Measurements from ENCODE around the gene CDC42BPG.

The CDC42BPG gene

GRCh38 chr11:64870893-64871466, 26.5 kb upstream of the CDC42BPG start:
- Histone ChIP-seq H3K36me3 (ENCODE audit: control insufficient read depth in 2 of 2, insufficient read depth in 2 of 2, low read length in 2 of 2) (peaks cover 11 to 21% of the 10 kb centered on the region in 2 donors), H3K27ac (ENCODE audit: low read length) (peak overlapping the region; percentile 99), H3K4me3 (ENCODE audit: low read length in 2 of 2) (peak overlapping the region; percentile 31 to 58), H3K4me1 (ENCODE audit: control insufficient read depth, insufficient read depth, low read length) (peaks cover 88% of the 10 kb centered on the region), H3K9me3 (ENCODE audit: control insufficient read depth in 2 of 2, low read length in 2 of 2) (no peaks in the 10 kb centered on the region), H3K9ac (ENCODE audit: low read length in 2 of 2) (peak overlapping the region; percentile 31 to 69), H3K27me3 (ENCODE audit: control insufficient read depth in 1 of 2, insufficient read depth in 2 of 2, low read length in 2 of 2) (no peaks in the 10 kb centered on the region)

- Histone ChIP-seq H3K9me3 (ENCODE audit: control insufficient read depth in 2 of 2, low read length in 2 of 2) (no peaks in the 10 kb centered on the region), H3K9ac (ENCODE audit: low read length in 2 of 2) (peak overlapping the region; percentile 31 to 69), H3K27me3 (ENCODE audit: control insufficient read depth in 1 of 2, insufficient read depth in 2 of 2, low read length in 2 of 2) (no peaks in the 10 kb centered on the region), H3K27ac (ENCODE audit: low read length) (peak overlapping the region; percentile 99), H3K4me1 (ENCODE audit: control insufficient read depth, insufficient read depth, low read length) (peaks cover 86% of the 10 kb centered on the region), H3K36me3 (ENCODE audit: control insufficient read depth in 2 of 2, insufficient read depth in 2 of 2, low read length in 2 of 2) (peaks cover 11 to 21% of the 10 kb centered on the region in 2 donors), H3K4me3 (ENCODE audit: low read length in 2 of 2) (peak overlapping the region; percentile 31 to 58)
Measured at GRCh38 chr11:64870176-64870892, 25.9 kb upstream of the CDC42BPG start.

- H3K9ac ChIP-seq (ENCODE audit: low read length in 2 of 2) = peak overlapping the region; percentile 31 to 69
- peaks cover 11 to 21% of the 10 kb centered on the region in 2 donors for H3K36me3 ChIP-seq (ENCODE audit: control insufficient read depth in 2 of 2, insufficient read depth in 2 of 2, low read length in 2 of 2)
- H3K27ac ChIP-seq (ENCODE audit: low read length) = peak overlapping the region; percentile 99
- no peaks in the 10 kb centered on the region for H3K9me3 ChIP-seq (ENCODE audit: control insufficient read depth in 2 of 2, low read length in 2 of 2)
- peaks cover 86% of the 10 kb centered on the region for H3K4me1 ChIP-seq (ENCODE audit: control insufficient read depth, insufficient read depth, low read length)
- H3K4me3 ChIP-seq (ENCODE audit: low read length in 2 of 2) = peak overlapping the region; percentile 27 to 58
- H3K27me3 ChIP-seq (ENCODE audit: control insufficient read depth in 1 of 2, insufficient read depth in 2 of 2, low read length in 2 of 2) = no peaks in the 10 kb centered on the region
Measured at GRCh38 chr11:64869571-64870175, 25.2 kb upstream of the CDC42BPG start.

- H3K9me3 ChIP-seq (ENCODE audit: control insufficient read depth in 2 of 2, low read length in 2 of 2) = no peaks in the 10 kb centered on the region
- peaks cover 11 to 18% of the 10 kb centered on the region in 2 donors for H3K36me3 ChIP-seq (ENCODE audit: control insufficient read depth in 2 of 2, insufficient read depth in 2 of 2, low read length in 2 of 2)
- peak overlapping the region; percentile 31 to 36 for H3K9ac ChIP-seq (ENCODE audit: low read length in 2 of 2)
- peak overlapping the region in 1 of 2 donors; percentile 58 for H3K4me3 ChIP-seq (ENCODE audit: low read length in 2 of 2)
- H3K27me3 ChIP-seq (ENCODE audit: control insufficient read depth in 1 of 2, insufficient read depth in 2 of 2, low read length in 2 of 2) = no peaks in the 10 kb centered on the region
- H3K4me1 ChIP-seq (ENCODE audit: control insufficient read depth, insufficient read depth, low read length) = peaks cover 87% of the 10 kb centered on the region
- H3K27ac ChIP-seq (ENCODE audit: low read length) = peak overlapping the region; percentile 99
Measured at GRCh38 chr11:64868904-64869570, 24.6 kb upstream of the CDC42BPG start.

GRCh38 chr11:64867748-64868462, 23.5 kb upstream of the CDC42BPG start:
- Histone ChIP-seq H3K27me3 (ENCODE audit: control insufficient read depth in 1 of 2, insufficient read depth in 2 of 2, low read length in 2 of 2) (no peaks in the 10 kb centered on the region), H3K27ac (ENCODE audit: low read length) (peak overlapping the region; percentile 99), H3K36me3 (ENCODE audit: control insufficient read depth in 2 of 2, insufficient read depth in 2 of 2, low read length in 2 of 2) (peaks cover 5 to 12% of the 10 kb centered on the region in 2 donors), H3K4me1 (ENCODE audit: control insufficient read depth, insufficient read depth, low read length) (peaks cover 92% of the 10 kb centered on the region), H3K4me3 (ENCODE audit: low read length in 2 of 2) (peak overlapping the region in 1 of 2 donors; percentile 58), H3K9ac (ENCODE audit: low read length in 2 of 2) (no peak overlapping the region), H3K9me3 (ENCODE audit: control insufficient read depth in 2 of 2, low read length in 2 of 2) (no peaks in the 10 kb centered on the region)

DNA sequence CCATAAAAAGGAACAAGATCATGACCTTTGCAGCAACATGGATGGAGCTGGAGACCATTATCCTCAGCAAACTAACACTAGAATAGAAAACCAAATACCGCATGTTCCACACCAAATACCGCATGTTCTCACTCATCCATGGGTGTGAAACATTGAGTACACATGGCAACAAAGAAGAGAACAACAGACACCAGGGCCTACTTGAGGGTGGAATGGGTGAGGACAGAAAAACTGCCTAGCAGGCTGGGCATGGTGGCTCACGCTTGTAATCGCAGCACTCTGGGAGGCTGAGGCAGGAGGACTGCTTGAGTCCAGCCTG, 21.7 kb upstream of the CDC42BPG start:
- Histone ChIP-seq H3K4me1 (ENCODE audit: control insufficient read depth, insufficient read depth, low read length) (peaks cover 90% of the 10 kb centered on the region), H3K27ac (ENCODE audit: low read length) (peak overlapping the region; percentile 99), H3K4me3 (ENCODE audit: low read length in 2 of 2) (no peak overlapping the region), H3K9ac (ENCODE audit: low read length in 2 of 2) (no peak overlapping the region), H3K27me3 (ENCODE audit: control insufficient read depth in 1 of 2, insufficient read depth in 2 of 2, low read length in 2 of 2) (no peaks in the 10 kb centered on the region), H3K9me3 (ENCODE audit: control insufficient read depth in 2 of 2, low read length in 2 of 2) (peaks cover 0 to 2% of the 10 kb centered on the region in 2 donors), H3K36me3 (ENCODE audit: control insufficient read depth in 2 of 2, insufficient read depth in 2 of 2, low read length in 2 of 2) (no peaks in the 10 kb centered on the region)

DNA sequence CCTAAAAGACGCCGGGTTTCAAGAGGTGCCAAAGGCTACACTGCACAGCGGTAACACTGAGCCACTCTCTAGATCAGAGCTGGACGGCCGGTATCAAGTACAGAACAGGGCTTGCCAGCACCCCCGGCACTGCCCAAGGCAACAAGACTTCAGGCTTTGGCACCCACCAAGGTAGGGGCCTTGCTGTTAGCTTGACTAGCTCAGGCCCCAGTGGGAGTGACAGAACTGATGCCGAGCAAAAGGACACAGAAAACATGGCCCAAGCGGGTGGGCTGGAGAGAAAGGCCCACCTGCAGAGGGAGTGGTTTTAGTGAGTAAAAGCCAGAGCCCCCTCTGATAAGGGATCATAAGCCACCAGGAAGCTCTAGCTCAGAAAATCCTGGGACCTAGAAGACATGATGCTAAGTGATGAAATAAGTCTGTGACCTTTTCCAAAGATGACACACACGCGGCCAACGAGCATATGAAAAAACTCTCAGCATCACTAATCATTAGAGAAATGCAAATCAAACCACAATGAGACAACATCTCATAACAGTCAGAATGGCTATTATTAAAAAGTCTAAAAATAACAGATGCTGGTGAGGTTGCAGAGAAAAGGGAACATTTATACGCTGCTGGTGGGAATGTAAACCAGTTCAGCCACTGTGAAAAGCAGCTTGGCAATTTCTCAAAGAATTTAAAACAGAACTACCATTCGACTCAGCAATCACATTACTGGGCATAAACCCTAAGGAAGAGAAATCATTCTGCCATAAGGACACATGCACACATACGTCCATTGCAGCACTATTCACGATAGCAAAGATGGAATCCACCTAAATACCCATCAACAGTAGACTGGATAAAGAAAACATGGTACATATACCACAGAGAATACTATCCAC, 21.1 kb upstream of the CDC42BPG start:
- H3K9me3 ChIP-seq (ENCODE audit: control insufficient read depth in 2 of 2, low read length in 2 of 2) = peaks cover 0 to 3% of the 10 kb centered on the region in 2 donors
- H3K36me3 ChIP-seq (ENCODE audit: control insufficient read depth in 2 of 2, insufficient read depth in 2 of 2, low read length in 2 of 2) = no peaks in the 10 kb centered on the region
- peak overlapping the region; percentile 79 to 88 for H3K9ac ChIP-seq (ENCODE audit: low read length in 2 of 2)
- H3K4me3 ChIP-seq (ENCODE audit: low read length in 2 of 2) = peak overlapping the region; percentile 31 to 64
- no peaks in the 10 kb centered on the region for H3K27me3 ChIP-seq (ENCODE audit: control insufficient read depth in 1 of 2, insufficient read depth in 2 of 2, low read length in 2 of 2)
- H3K27ac ChIP-seq (ENCODE audit: low read length) = peak overlapping the region; percentile 99
- H3K4me1 ChIP-seq (ENCODE audit: control insufficient read depth, insufficient read depth, low read length) = peaks cover 86% of the 10 kb centered on the region

DNA sequence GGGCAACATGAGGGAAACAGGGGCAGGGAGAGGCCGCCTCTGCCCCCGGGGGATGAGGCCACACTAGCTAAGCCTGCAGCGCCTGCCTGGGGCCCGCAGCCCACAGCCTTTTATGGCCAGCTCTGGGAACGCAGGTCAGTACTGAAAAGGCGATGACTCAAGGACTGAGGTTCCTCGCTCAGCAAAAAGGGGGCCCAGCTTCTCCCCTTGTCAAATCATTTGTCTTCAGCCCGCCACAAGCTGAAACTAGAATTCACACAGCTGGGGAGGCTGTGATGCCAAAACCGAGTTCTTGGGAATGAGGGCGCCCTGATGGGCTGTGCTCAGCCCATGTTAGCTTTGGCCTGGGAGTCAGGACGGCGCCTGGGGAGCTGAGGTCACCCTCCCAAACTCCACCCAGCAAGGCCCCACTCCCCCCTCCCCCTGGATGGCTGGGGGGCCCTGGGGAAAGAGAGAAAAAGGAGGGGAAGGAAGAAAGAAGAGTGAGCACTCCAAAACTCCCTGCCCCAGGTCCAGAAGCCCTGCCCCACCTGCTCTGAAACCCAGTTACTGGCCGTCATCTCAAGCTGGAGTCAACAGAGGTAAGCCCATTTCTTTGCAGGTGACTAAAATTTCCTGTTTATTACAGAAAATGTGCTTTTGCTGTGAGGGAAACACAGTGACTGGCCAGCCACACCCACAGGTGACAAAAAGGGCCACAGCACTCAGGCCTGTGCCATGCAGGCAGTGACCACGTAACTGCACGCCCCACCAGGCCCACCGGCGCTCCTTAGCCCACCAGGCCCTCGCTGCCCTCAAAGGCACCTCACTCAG, 20.2 kb upstream of the CDC42BPG start:
- peaks cover 85% of the 10 kb centered on the region for H3K4me1 ChIP-seq (ENCODE audit: control insufficient read depth, insufficient read depth, low read length)
- H3K27me3 ChIP-seq (ENCODE audit: control insufficient read depth in 1 of 2, insufficient read depth in 2 of 2, low read length in 2 of 2) = no peaks in the 10 kb centered on the region
- peaks cover 0 to 3% of the 10 kb centered on the region in 2 donors for H3K9me3 ChIP-seq (ENCODE audit: control insufficient read depth in 2 of 2, low read length in 2 of 2)
- peak overlapping the region; percentile 86 to 88 for H3K9ac ChIP-seq (ENCODE audit: low read length in 2 of 2)
- H3K4me3 ChIP-seq (ENCODE audit: low read length in 2 of 2) = peak overlapping the region; percentile 31 to 64
- peaks cover 2 to 3% of the 10 kb centered on the region in 2 donors for H3K36me3 ChIP-seq (ENCODE audit: control insufficient read depth in 2 of 2, insufficient read depth in 2 of 2, low read length in 2 of 2)
- H3K27ac ChIP-seq (ENCODE audit: low read length) = peak overlapping the region; percentile 99

DNA sequence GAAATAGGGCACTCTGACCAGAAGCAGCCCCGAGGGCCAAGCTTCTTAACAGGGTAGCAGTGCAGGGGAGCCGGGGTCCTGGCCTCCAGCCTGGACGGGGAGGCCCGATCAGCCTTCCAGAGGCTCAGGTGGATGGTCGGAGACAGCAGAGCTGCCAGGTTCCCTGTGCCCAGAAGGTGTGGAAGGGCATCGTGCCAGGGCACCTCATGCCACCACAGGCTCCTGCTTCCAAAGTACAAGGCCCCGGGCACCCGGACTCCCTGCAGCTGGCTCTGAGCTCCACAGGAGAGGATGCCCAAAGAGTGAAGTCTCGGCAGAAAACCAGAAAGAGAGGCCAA, 19.7 kb upstream of the CDC42BPG start:
- Histone ChIP-seq H3K9ac (ENCODE audit: low read length in 2 of 2) (peak overlapping the region; percentile 86 to 88), H3K9me3 (ENCODE audit: control insufficient read depth in 2 of 2, low read length in 2 of 2) (peaks cover 0 to 3% of the 10 kb centered on the region in 2 donors), H3K4me1 (ENCODE audit: control insufficient read depth, insufficient read depth, low read length) (peaks cover 79% of the 10 kb centered on the region), H3K4me3 (ENCODE audit: low read length in 2 of 2) (peak overlapping the region; percentile 30 to 54), H3K36me3 (ENCODE audit: control insufficient read depth in 2 of 2, insufficient read depth in 2 of 2, low read length in 2 of 2) (peaks cover 6 to 8% of the 10 kb centered on the region in 2 donors), H3K27ac (ENCODE audit: low read length) (peak overlapping the region; percentile 99), H3K27me3 (ENCODE audit: control insufficient read depth in 1 of 2, insufficient read depth in 2 of 2, low read length in 2 of 2) (no peaks in the 10 kb centered on the region)

Measured in stomach smooth muscle (tissue), 2 donors.